Pancreas (tissue), 10 donors: ENCODE measurements around the gene BEST4. TPM values are rescaled to one million over a fixed set of nuclear protein-coding genes. Genes with fewer than 3 reads are reported as not detected.

Experiments
- ATAC-seq, 4 donors: fragments of 200-7000 bp; cut with Tn5 transposase; one replicate each; pipeline versions ENCODE4 v1.8.0 to v1.9.1; 2020; ENCODE audit warnings: mild to moderate bottlenecking in 4 of 4, moderate library complexity in 4 of 4
- DNase-seq, 6 donors: peaks; one replicate each; pipeline ENCODE4 v3.0.0-alpha.2; 2020
- FAIRE-seq: peaks from 2 replicates; lab custom pipeline; 2012; peaks lifted over from hg19 to GRCh38; lab: Jason Lieb, UNC
- H3K27ac ChIP-seq, 4 donors: fragments of 200-600 bp; sonication (generic); 1 replicate in 3 of 4; 2 replicates in 1 of 4; pipeline versions ENCODE4 v1.5.0 to v1.8.0; 2020
- H3K27me3 ChIP-seq, 4 donors: fragments of 200-600 bp; one replicate each; pipeline ENCODE4 v1.8.0; 2021
- H3K36me3 ChIP-seq, 3 donors: fragments of 200-600 bp; sonication (generic) in 1 of 3; one replicate each; pipeline versions ENCODE4 v1.5.0 to v1.8.0; 2020 to 2021
- H3K4me1 ChIP-seq, 3 donors: fragments of 200-600 bp; one replicate each; pipeline ENCODE4 v1.8.0; 2021
- H3K4me3 ChIP-seq, 4 donors: fragments of 200-600 bp; sonication (generic) in 2 of 4; one replicate each; pipeline versions ENCODE4 v1.5.0 to v1.8.0; 2020 to 2021
- H3K9me3 ChIP-seq, 4 donors: fragments of 200-600 bp; one replicate each; pipeline ENCODE4 v1.8.0; 2021
- CTCF ChIP-seq, 4 donors: fragments of 200-600 bp; sonication (generic) in 3 of 4; IDR thresholded peaks; one replicate each; pipeline versions ENCODE4 v1.5.0 to v1.8.0; 2021; ENCODE audit warnings: antibody characterized with exemption in 4 of 4
- WGBS, 2 donors: extraction: QIAGEN DNeasy Blood & Tissue Kit; methylation state at CpG; one replicate each; pipeline ENCODE4 v1.1.7; 2013; 5-methylcytosine and 5-hydroxymethylcytosine counted together
- intact Hi-C, 3 donors: fragments of 100-400 bp; cut with DNase I; formaldehyde crosslinking; loops; one replicate each; pipeline versions ENCODE4 v1.11.1 to v1.14.2; 2022
- polyA plus RNA-seq, 2 donors: library from polyadenylated mRNA; stranded (reverse); fragments of 200-250 nt; gene quantifications; one replicate each; pipeline ENCODE4 v1.2.3, GENCODE V29; 2013
- total RNA-seq, 6 donors: library from RNA; stranded (reverse); fragmentation: NEBNext Ultra II Directional in 4 of 6; extraction: Animal tissue kit (Norgen Biotek cat#: 25700) in 4 of 6; gene quantifications; one replicate each; pipeline versions ENCODE4 v1.2.1 to v1.2.4, GENCODE V29; 2021 to 2023
- donor health status: healthy with polysubstance abuse.
- donor health status: DM: no; HTN: no; CAD: no; lungs with moderate emphysema.
- donor health status: DM: no; HTN: no; CAD: no.
- donor health status: control.
- donor health status: control.
- donor health status: Bipolar disorder and iron deficiency.
- donor health status: DM: yes; HTN: yes; CAD: no.
- donor health status: DM: no; HTN: no; CAD: no.
- donor health status: DM: no; HTN: no; CAD: no.
- donor health status: DM: yes; HTN: yes; CAD: no.

Gene BEST4
- total and polyA plus RNA-seq, 8 donors: 0.12 to 0.68 (median 0.36) TPM

- TF ChIP-seq CTCF (IDR thresholded peaks at IDR 0.05): no peak
- no peaks in the 10 kb centered on the region for H3K4me1 ChIP-seq
- H3K36me3 ChIP-seq: no peaks in the 10 kb centered on the region
- DNase-seq (peak in 3 of 6 donors; percentile 13 to 71 (median 41)), FAIRE-seq (no peak), ATAC-seq (no peak)
- WGBS, 2 donors: 83 to 87% methylated on average over 6 of the region's 6 CpGs
- H3K4me3 ChIP-seq: no peak overlapping the region
- no peaks in the 10 kb centered on the region for H3K27me3 ChIP-seq
- H3K9me3 ChIP-seq: no peaks in the 10 kb centered on the region
- H3K27ac ChIP-seq: no peak overlapping the region
- intact Hi-C loops: no loop called here
These were observed 34.2 kb upstream of the BEST4 start for GRCh38 chr1:44822131-44822701.

GRCh38 chr1:44821240-44821715 lies 33.3 kb upstream of the BEST4 start:
- 75 to 88% methylated on average over 9 of the region's 9 CpGs for WGBS, 2 donors

GRCh38 chr1:44820328-44821239 lies 32.6 kb upstream of the BEST4 start:
- intact Hi-C loops: no loop called here
- ATAC-seq: peak; percentile 18 to 33 (median 26)
- Histone ChIP-seq H3K36me3 (no peaks in the 10 kb centered on the region), H3K9me3 (no peaks in the 10 kb centered on the region), H3K4me3 (peak overlapping the region; percentile 32 to 62 (median 52)), H3K4me1 (no peaks in the 10 kb centered on the region), H3K27ac (peak overlapping the region; percentile 89 to 99 (median 96)), H3K27me3 (no peaks in the 10 kb centered on the region)
- TF ChIP-seq CTCF (IDR thresholded peaks at IDR 0.05): no peak
- DNase-seq: peak in 3 of 6 donors; percentile 32 to 35 (median 33)
- no peak for FAIRE-seq
- WGBS, 2 donors: 20 to 21% methylated on average over 25 of the region's 25 CpGs

More at GRCh38 chr1:44821240-44821715, 33.3 kb upstream of the BEST4 start:
- Histone ChIP-seq H3K4me3 (no peak overlapping the region), H3K4me1 (no peaks in the 10 kb centered on the region), H3K36me3 (no peaks in the 10 kb centered on the region), H3K27ac (no peak overlapping the region), H3K27me3 (no peaks in the 10 kb centered on the region), H3K9me3 (no peaks in the 10 kb centered on the region)
- DNase-seq: peak in 2 of 6 donors; percentile 28 to 52
- no peak for TF ChIP-seq CTCF (IDR thresholded peaks at IDR 0.05)
- FAIRE-seq: no peak
- intact Hi-C loops: no loop called here
- no peak for ATAC-seq

- Histone ChIP-seq H3K4me3 (peak overlapping the region; percentile 32 to 62 (median 52)), H3K9me3 (no peaks in the 10 kb centered on the region), H3K27me3 (no peaks in the 10 kb centered on the region), H3K4me1 (peaks cover 0 to 2% (median 0%) of the 10 kb centered on the region in 3 donors), H3K36me3 (no peaks in the 10 kb centered on the region), H3K27ac (peak overlapping the region; percentile 89 to 99 (median 96))
- peak; percentile 92 for FAIRE-seq
- no peak for TF ChIP-seq CTCF (IDR thresholded peaks at IDR 0.05)
- intact Hi-C loops: no loop called here
- WGBS, 2 donors: 1% methylated on average over 33 of the region's 33 CpGs
- peak; percentile 70 to 92 (median 81) for DNase-seq
- ATAC-seq: peak; percentile 90 to 94 (median 92)
These were observed 31.8 kb upstream of the BEST4 start for GRCh38 chr1:44819608-44820327.
